DMS53 (cell line): ENCODE results near the gene SLC3A2.

Experiments used
- DNase-seq: peaks from one replicate; lab custom pipeline; 2025; lab: John Stamatoyannopoulos, UW

The SLC3A2 gene

DNA sequence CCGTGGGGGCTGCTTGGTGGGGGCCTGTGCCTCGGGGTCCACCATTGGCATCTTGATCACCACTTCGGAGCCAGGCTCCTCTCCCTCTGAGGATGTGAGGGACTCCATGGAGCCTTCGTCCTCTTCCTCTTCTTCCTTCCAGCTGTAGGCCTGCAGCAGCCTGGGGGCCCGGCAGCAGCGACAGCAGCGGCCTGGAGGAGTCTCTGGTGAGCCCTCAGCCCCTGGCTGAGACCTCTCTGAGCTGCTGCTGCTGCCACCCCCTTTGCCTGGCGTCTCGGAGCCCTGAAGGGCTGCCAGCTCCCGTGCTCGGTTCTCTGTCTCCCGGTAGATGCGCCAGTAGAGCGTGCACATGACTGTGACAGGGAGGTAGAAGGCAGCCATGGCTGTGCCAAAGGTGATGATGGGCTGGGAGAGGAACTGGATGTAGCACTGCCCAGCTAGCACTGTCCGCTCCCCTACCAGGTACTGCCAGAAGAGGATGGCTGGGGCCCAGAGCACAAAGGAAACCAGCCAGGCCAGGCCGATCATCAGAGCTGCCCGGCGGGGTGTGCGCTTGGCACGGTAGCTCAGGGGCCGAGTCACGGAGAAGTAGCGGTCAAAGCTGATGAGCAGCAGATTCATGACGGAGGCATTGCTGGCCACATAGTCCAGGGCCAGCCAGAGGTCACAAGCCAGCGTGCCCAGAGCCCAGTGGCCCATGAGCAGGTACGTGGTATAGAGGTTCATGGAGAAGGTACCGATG, 29.6 kb downstream of the SLC3A2 start:
- DNase-seq, result no peak

DNA sequence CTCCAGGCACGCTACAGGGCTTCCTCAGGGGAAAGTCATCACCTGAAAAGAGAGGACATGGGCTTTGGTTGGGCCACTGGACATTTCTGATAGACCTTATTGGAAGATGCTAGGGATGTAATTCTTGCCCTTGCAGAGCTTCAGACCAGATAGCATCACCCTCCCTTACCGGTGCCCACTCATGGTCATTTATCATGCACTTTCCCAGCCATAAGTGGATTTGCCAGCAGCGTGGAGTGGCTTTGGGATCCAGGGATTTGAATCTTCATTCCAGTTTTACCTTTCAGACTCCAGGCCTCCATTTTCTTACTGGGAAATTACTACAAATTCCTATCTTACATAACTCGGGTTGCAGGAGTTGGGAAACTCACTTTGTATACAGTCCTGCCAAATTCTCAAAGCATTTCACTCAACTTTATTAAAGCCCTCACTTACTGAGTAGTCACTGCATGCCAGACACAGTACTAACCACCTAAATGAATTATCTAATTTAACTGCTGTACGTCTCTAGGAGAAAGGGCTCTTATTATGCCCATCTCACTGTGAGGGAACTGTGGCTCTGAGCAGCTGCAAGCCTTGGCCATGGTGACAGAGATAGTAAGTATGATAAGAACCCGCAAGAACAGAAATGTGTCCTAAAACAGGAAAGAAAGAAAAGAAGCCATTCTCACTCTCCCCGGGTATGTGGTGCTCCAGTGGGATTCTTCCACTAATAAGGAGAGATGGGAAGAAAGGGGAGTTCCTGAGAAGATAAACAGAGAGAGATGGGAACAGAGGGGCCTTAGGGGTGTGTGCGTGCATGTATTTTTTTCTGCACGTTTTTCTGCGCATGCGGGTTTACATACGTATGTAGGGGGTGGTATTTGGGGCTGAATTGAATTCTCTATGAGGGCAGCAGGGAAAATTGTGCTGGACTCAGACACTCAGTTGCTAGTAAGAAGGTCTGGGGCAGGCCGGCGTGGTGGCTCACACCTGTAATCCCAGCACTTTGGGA, 30.7 kb downstream of the SLC3A2 start:
- DNase-seq, result no peak

DNA sequence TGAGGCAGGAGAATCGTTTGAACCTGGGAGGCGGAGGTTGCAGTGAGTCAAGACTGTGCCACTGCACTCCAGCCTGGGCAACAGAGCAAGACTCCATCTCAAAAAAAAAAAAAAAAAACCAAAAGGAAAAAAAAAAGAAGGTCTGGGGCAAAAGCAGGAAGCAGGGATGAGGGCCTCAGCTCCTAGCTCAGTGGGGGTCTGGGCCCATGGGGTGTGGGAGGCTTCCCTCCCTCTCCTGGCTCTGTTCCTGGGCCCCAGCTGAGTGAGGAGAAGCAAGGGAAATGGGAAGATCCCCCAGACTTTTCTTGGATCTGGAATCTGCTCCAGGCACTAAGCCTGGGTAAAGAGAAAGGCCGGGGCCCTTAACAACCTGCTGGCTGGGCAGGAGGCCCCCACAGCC, 31.6 kb downstream of the SLC3A2 start:
- no peak for DNase-seq

GRCh38 chr11:62914416-62914815, 33.7 kb downstream of the SLC3A2 start:
- DNase-seq, result no peak

DNA sequence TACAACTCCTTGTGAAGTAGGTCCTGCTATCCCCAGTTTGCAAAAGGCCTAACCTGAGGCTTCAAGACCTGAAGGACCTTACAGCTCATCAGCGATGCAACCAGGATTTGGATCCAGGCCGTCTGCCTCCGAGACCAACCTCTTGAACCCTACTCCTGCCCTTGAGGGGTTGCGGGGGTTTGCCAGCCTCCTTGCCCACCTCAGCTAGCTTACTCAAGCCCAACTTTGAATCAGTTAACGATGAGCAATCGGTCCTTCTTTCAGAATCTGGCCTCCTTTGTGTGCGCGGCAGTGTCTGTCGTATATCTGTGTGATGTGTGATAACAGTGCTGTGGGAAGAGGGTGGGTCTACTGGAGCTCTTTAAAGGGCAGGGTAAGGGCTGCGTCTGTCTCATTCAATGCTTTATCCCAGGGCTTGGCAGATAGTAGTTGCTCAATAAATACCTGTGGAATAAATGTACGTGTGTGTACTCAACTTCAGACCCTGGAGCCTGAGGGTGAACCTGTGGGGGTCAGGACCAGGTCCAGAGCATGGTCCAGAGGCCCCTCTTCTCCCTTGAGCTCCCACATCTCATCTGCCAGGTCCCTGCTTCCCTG, 37.3 kb downstream of the SLC3A2 start:
- no peak for DNase-seq

DNA sequence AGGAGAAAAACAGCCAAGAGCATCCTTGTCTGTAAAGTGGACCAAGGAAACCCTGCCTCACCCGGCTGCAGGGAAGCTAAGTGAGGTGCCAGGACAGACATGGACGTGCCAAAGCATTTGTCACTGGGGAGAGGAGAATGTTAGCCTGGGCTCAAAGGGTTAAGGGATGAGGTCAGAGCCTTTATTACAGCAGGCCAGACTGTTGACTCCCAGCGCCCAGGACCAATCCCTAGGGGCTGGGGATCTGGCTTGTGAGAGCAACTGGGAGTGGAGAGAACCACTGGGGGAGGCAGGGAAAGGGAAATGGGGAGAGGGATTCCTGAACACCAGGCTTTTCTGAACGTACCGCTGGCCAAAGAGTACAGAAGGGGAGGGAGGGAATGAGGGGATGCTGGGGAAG, 37.8 kb downstream of the SLC3A2 start:
- DNase-seq, result no peak

DNA sequence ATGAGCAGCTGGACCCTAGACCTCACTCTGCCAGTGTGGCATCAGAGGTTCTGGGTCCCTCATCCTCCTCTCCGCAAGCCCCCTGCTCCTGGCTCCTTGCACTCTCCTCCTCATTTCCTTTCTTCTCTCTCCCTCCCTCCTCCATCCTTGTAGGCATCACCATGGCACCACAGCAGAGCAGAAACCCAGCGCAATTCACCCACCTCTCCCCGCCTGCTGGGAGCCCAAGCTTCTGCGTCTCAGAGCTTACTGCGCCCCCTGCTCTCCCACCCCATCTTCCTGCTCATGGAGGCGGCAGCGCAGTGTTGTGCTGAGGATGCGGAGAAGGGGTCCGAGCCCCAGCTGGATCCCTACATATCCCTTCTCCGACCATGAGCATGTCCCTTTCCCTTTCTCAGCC, 38.8 kb downstream of the SLC3A2 start:
- no peak for DNase-seq

DNA sequence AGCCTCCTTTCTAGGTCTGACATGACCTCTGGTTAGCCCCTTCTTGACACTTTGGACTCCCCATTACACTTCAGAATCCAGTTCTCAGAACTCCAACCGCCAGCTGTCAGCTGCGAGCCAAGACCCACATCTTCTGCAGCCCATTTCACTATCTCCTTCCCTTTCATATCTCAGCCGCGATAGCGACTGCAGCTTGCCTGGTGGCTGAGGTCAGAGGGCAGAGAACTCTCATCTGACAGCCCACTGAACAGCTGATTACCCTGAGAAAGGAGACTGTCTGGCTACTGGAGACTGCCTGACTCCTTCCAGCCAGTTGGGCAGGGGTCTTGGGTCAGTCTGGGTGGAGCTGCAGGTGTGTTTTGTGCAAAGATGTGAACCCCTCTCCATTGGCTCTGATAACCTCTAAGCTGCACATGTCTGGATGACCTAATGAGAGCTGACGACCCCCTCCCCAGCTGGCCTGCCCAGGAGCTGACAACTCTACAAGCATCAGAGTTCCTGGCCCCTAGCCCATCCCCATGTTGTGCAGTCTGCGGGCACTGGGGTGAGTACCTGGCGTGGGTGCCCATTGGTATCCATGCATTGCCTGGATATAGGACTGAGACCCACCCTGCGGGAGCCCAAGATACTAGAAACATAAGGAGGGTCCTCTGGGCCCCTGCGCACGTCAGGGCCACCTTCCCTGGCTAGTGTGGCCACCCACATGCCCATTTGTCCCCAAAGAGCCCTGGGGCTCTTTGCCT, 39.4 kb downstream of the SLC3A2 start:
- no peak for DNase-seq

- DNase-seq, result no peak
Observed at GRCh38 chr11:62921201-62921572, 40.5 kb downstream of the SLC3A2 start, which contains the start of gene CHRM1. TSS of gene CHRM1 (minus strand) at chr11:62921363. CDS start at chr11:62911100, 10,263 bp downstream.

- peak; percentile 57 for DNase-seq
Observed at GRCh38 chr11:62921573-62922188, 41.0 kb downstream of the SLC3A2 start.

DNA sequence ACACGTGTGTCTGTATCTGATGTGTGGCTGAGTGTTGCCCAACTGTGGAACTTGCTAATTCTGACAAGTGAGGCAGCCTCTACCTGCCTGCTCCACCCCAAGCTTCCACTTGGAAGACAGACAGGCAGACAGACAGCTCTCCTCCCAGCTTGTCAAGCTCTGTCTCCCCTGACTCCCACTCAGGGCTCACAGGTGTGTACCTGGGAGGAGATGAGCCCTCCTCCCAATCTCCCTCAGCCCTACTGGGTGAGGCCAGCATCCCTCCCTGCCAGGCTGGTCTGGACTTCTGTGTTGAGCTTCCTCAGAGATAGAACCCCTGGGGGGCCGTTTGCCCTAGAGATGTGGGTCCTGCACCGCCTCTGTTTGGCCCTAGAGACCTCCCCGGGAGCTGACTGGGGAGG, 41.5 kb downstream of the SLC3A2 start:
- peak; percentile 51 for DNase-seq

DNA sequence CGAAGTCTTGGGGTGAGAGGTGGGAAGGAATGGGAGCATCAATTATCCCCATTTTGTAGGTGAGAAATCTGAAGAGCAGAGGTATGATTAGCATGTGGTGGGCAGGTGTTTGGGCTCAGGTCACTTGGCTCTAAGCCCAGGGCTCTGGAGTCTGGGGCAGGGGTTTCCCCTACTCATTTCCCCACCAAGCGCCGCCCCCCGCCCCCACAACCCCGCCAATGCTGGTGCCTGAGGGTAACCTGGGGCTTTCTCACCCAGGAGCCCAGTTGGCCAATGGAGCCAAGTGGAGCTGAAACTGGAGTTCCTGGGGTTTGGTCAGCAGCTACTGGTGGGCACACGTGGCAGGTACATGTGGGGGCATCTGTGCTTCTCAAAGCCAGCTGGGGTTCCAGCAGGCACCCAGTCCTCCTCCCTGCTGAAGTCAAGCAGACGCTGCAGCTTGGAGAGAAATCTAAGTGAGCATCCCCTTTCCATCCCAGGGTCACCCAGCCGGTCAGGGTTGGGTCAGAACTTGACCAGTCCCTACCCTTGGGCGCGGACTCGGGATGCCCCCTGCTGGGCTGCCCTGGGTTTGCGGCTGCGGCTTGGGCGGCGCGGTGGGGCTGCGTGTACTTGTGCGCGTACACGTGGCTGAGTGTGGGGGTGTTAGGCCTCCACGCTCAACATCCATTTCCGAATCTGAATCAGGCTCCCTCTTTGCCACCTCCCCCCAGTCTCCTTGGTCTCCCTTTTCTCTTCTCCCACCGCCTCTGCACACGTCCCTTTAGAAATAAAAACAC, 42.1 kb downstream of the SLC3A2 start:
- peak; percentile 39 for DNase-seq

DNA sequence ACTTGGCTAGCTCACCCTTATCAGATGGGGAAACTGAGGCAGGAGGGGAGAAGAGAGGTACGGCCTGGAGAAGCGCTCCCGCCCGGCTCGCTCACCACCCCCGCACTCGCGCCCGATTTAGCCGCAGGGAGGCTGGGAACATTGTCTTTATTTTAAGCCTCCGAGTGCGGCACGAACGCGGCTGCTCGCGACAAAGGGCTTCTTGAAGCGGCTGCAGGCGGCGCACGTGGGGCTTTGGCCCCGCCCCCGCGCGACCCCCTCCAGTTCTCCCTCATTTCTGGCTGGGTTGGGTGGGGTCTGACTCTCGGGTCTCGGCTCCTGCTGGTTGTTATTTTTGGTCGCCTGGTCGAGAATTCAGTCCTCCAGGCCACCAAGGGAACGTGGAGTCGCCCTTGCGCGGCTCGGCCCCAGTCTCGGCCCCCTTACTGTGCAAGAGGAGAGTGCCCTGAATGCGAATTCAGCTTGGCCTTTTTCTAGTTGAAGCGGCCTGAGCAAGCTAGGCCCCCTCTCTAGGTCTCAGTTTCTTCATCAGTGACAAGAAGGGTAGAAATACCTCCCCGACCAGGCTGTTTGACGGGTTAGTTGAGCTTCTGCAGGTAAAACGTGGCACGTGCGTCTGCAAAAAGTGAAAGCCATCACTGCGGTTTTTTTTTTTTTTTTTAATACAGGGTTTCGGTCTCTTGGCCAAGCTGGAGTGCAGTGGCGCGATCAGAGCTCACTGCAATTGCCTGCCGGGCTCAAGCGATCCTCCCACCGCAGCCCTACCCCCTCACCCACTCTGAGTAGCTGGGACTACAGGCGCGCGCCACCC, 43.1 kb downstream of the SLC3A2 start:
- DNase-seq, result peak; percentile 66

- DNase-seq, result peak; percentile 27
Observed at GRCh38 chr11:62925308-62925707, 44.6 kb downstream of the SLC3A2 start.

DNA sequence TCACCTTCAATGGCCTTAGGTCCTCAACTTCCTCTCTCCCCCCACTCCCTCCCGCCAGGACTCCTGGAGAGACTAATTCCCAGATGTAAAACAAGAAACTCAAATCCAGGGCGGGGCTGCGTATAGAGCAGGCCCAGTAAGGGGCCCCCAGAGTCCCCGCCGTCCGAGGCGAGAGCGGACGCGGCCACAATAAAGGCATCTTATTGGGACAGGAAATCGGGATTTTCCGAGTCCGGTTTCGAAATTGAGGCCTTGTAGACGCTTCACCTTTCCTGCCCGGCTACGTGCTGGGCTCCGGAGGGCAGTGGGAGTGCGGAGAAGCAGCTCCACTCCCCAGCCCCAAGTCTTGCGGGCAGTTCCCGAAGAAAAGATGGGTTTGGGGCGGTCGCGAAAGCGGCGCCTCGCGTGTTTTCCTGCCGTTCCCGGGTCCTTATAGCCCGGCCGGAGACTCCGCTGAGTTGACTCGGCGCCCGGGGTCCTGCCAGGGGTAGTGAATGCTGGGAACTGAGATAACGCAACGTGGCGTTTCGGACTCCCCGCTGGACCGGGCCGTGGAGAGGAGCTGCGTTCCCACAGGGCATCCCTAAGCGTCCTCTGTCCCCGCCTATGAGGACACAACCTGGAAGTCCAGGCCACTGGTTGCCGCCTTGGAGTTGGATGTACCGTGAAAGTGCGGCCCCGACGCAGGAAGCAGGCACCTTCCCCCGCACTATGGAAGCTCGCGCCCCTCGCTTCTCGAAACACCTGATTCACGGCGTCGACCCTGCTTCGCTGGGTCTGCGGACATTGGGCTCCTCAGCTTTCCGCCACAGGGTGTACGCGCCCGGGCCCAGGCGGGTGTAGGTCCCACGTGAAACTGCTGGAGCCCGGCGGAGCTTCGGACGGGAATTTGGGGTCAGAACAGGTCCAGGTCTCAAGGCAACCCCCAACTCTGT, 45.3 kb downstream of the SLC3A2 start:
- peak; percentile 48 for DNase-seq

- DNase-seq, result no peak
Observed at GRCh38 chr11:62926680-62927455, 46.2 kb downstream of the SLC3A2 start.

GRCh38 chr11:62928011-62928410, 47.3 kb downstream of the SLC3A2 start:
- no peak for DNase-seq

DNA sequence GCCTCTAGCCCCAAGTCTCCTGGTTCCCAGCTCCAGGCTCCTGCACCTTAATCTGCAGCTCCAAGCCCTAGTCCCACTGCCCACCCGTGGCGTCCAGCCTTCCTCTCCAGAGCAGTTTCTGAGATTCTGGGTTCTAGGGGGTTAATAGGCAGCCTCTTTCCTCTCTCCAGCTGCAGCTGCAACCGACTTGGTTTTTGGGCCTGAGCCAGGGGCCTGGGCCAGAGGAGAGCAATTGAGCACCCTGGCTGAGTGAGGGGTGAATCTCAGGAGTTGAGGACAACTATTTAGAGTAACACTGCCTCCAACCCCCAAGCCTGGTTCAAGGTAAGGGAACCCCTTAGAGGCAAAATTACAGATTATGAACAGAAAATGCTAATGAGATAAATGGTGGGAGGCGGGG, 49.5 kb downstream of the SLC3A2 start:
- no peak for DNase-seq
